Mesothelial cell of epicardium (in vitro differentiated cells): ENCODE results near the gene ZFPM1. TPM values are rescaled to one million over a fixed set of nuclear protein-coding genes. Genes with fewer than 3 reads are reported as not detected.

Source experiments
- DNase-seq, 2 experiments: peaks; one replicate each; pipeline ENCODE4 v3.0.0; 2021; ENCODE audit warnings: low spot score in 2 of 2; ENCODE audit not compliant: unreplicated experiment in 2 of 2
- H3K27ac Mint-ChIP-seq: 2 replicates; pipeline ENCODE4 v1.8.0; 2021; ENCODE audit warnings: mixed read lengths
- H3K27me3 Mint-ChIP-seq: 2 replicates; pipeline ENCODE4 v1.8.0; 2021; ENCODE audit warnings: low read depth, mixed read lengths
- H3K36me3 Mint-ChIP-seq: 2 replicates; pipeline ENCODE4 v1.8.0; 2021; ENCODE audit warnings: mixed read lengths
- H3K4me1 Mint-ChIP-seq: 2 replicates; pipeline ENCODE4 v1.8.0; 2021; ENCODE audit warnings: mixed read lengths
- H3K4me3 Mint-ChIP-seq: 2 replicates; pipeline ENCODE4 v1.8.0; 2021; ENCODE audit warnings: mild to moderate bottlenecking, moderate library complexity, mixed read lengths
- H3K9me3 Mint-ChIP-seq: 2 replicates; pipeline ENCODE4 v1.8.0; 2021; ENCODE audit warnings: mixed read lengths
- CTCF ChIP-seq: fragments of 200-600 bp; sonication (generic); IDR thresholded peaks from one replicate; pipeline ENCODE4 v1.5.0; 2021; ENCODE audit warnings: antibody characterized with exemption; ENCODE audit not compliant: unreplicated experiment
- total RNA-seq: library from RNA; stranded (reverse); gene quantifications from 3 replicates; pipeline ENCODE4 v1.2.1, GENCODE V29; 2021

The ZFPM1 gene
- total RNA-seq, 1 donor from 2014 or later: 56.2 TPM

GRCh38 chr16:88429387-88430184 is 23.5 kb upstream of the ZFPM1 start:
- DNase-seq: no peak
- H3K4me3 Mint-ChIP-seq: no peak overlapping the region
- peaks cover 5% of the 10 kb centered on the region for H3K4me1 Mint-ChIP-seq
- H3K27ac Mint-ChIP-seq: no peak overlapping the region
- H3K36me3 Mint-ChIP-seq: no peaks in the 10 kb centered on the region
- H3K9me3 Mint-ChIP-seq: no peaks in the 10 kb centered on the region
- peaks cover 6% of the 10 kb centered on the region for H3K27me3 Mint-ChIP-seq
- no peak for TF ChIP-seq CTCF

GRCh38 chr16:88430185-88430523 is 22.9 kb upstream of the ZFPM1 start:
- DNase-seq: no peak
- no peak overlapping the region for H3K27ac Mint-ChIP-seq
- H3K36me3 Mint-ChIP-seq: no peaks in the 10 kb centered on the region
- no peaks in the 10 kb centered on the region for H3K9me3 Mint-ChIP-seq
- peaks cover under 1% of the 10 kb centered on the region for H3K4me1 Mint-ChIP-seq
- no peak for TF ChIP-seq CTCF
- no peak overlapping the region for H3K4me3 Mint-ChIP-seq
- H3K27me3 Mint-ChIP-seq: peaks cover 6% of the 10 kb centered on the region

GRCh38 chr16:88430524-88431446 is 22.3 kb upstream of the ZFPM1 start:
- Mint-ChIP-seq H3K36me3 (no peaks in the 10 kb centered on the region), H3K27ac (no peak overlapping the region), H3K4me1 (no peaks in the 10 kb centered on the region), H3K27me3 (peaks cover 6% of the 10 kb centered on the region), H3K4me3 (no peak overlapping the region), H3K9me3 (no peaks in the 10 kb centered on the region)
- TF ChIP-seq CTCF: no peak
- no peak for DNase-seq

- Mint-ChIP-seq H3K36me3 (no peaks in the 10 kb centered on the region), H3K4me1 (no peaks in the 10 kb centered on the region), H3K27ac (no peak overlapping the region), H3K9me3 (no peaks in the 10 kb centered on the region), H3K27me3 (peaks cover 6% of the 10 kb centered on the region), H3K4me3 (no peak overlapping the region)
- no peak for TF ChIP-seq CTCF
- no peak for DNase-seq
Measured at GRCh38 chr16:88431651-88432050, 21.4 kb upstream of the ZFPM1 start.

GRCh38 chr16:88432174-88432573 is 20.9 kb upstream of the ZFPM1 start:
- H3K27ac Mint-ChIP-seq: no peak overlapping the region
- no peak for TF ChIP-seq CTCF
- no peaks in the 10 kb centered on the region for H3K4me1 Mint-ChIP-seq
- no peaks in the 10 kb centered on the region for H3K36me3 Mint-ChIP-seq
- H3K9me3 Mint-ChIP-seq: no peaks in the 10 kb centered on the region
- no peak for DNase-seq
- H3K27me3 Mint-ChIP-seq: peaks cover 6% of the 10 kb centered on the region
- H3K4me3 Mint-ChIP-seq: no peak overlapping the region
